HL-60/S4 (cell line): ENCODE results near the gene ATRAID.
"Not testable (repeated sequence)": the region's sequence is repeated elsewhere in the genome, so short reads cannot be mapped to it uniquely, and the experiment has no call there.

ENCODE experiments used
- in situ Hi-C: fragments of 300-500 bp; cut with MboI; formaldehyde crosslinking; loops from 2 replicates; pipeline ENCODE4 v1.14.3; 2022; ENCODE audit warnings: low sequenced_read_pairs

ATRAID gene

DNA sequence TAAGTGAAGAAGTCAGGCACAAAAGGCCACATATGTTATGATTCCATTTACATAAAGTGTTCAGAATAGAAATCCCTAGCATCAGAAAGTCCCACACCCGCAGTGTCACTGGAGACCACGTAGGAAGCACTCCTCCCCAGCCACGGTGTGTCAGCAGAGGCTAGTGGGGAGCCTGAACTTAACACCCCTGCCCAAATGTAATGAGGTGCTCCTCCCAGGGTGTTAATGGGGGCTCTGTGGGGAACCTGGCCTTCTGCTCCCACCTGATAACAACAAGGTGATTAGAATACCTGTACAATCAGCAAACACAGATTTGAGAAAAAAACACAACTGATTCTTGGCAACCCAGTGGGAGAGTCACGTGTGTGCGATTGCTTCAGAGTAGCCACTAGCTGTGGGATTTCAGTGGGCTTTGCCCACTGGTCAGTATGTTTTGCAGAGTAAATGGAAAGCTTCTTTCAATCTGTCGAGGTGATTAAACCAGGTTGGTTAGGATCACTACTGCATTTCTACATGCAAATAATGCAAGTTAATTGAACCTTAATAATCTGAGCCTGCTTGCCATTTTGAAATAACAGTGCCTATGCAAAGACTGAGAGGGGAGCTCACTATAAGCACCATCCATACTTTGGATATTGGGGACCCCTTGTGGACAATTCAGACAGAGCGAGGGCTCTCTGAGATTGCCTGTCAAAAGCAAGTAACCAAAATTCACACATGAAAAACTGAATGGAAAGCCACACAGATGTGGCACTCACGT lies 20.6 kb upstream of the ATRAID start:
- in situ Hi-C loops = no loop called here

DNA sequence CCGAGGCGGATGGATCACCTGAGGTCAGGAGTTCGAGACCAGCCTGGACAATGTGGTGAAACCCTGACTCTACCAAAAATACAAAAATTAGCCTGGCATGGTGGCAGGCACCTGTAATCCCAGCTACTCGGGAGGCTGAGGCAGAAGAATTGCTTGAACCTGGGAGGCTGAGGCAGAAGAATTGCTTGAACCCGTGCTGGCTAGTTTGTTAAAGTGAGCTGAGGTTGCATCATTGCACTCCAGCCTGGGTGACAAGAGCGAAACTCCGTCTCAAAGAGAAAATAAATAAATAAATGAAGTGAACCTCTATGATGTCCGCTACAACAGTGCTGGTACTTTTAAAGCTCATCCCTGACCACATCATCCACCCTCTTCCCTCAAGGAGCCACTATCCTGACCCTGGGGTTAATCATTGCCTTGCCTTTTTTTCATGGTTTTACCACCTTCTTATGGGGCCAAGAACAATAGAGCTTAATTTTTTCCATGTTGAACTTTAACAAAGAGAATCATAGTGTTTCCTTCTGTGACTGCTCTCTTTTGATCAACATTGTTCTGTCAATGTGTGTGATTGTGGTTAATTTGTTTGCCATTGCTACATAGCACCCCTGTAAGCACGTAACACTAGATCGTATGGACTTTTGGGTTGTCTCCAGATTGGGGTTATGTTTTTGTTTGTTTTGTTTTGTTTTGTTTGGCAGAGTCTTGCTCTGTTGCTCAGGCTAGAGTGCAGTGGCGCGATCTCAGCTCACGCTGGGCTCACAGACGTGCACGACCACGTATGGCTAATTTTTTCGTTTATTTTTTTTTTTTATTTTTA lies 17.1 kb upstream of the ATRAID start:
- in situ Hi-C loops = no loop called here

DNA sequence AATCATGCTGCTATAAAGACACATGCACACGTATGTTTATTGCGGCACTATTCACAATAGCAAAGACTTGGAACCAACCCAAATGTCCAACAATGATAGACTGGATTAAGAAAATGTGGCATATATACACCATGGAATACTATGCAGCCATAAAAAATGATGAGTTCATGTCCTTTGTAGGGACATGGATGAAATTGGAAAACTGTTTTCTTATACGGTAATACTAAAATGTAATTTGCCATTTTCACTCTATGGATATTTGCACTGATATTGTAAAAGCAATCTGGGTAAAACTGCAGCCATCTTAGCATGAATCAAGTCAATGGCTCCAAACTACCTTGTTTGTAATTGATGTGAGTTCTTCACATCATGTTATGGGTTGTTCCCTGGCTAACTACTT lies 16.0 kb upstream of the ATRAID start:
- in situ Hi-C loops = not testable (repeated sequence)

DNA sequence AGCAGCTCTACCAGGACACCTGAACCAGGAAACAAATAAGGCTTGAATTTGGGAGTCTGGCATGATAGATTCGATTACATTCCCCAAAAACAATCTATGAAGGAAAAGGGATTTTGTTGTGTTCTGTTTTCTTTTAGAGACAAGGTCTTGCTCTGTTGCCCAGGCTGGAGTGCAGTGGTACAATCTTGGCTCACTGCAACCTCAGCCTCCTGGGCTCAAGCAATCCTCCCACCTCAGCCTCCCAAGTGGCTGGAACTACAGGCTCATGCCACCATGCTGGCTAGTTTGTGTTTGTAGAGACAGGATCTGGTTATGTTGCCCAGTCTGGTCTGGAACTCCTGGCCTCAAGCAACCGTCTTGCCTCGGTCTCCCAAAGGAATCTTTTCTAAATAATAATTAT lies 13.8 kb upstream of the ATRAID start:
- in situ Hi-C loops = not testable (repeated sequence)

DNA sequence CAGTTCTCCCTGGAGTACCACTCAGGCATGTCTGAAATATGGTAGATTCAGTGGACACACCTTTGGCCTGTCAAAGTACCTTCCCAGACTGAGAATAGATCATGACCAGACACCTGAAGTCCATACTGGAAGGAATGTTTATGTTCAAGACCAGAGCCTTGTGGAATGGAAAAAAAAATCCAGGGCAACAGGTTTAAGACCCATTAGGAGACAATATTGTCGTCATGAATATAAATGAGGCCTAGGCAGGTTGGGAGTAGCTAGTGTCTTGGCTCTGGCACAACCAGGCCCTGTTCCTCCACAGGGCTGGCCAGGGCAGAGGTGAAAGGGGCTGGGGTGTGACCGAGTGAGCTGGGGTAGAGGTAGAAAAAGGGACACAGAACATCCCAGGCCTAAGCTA lies 13.2 kb upstream of the ATRAID start:
- in situ Hi-C loops = no loop called here

DNA sequence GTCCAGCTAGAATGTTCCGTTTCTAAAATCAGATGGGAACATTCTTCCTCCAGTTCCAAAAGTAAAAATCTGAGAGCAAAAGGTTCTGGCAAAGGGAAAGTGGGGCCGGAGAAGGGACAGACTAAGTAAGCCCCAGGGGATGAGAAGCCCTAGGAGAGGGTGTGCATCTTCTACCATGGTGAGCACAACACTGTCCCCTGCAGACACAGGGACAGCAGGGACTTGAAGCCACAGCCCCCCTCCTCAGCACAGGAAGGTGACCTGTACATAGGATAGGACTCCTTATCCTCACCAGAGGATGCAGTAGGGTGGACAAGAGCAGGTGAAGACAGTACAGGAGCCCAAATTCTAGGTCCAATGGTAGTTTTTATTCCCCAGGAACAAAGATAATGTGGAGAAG lies 12.6 kb upstream of the ATRAID start:
- in situ Hi-C loops = no loop called here

DNA sequence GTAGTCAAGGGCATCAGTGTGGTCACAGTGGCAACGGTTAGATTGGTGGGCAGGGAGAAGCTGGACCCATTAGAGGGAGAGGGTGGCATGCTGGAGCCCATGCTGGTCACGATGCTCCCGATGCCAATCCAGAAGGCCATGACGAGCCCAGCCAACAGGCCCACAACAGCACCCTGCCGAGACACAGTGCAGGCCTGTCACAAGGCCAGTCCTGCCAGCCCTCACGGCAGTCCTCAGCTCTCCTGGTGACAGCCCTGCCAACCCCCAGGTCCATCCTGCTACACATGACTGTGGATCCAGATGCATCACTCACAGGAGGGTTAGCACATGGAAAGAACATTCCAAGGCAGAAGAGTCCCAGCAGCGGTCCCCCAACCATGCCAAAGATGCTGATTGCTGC lies 10.2 kb upstream of the ATRAID start:
- in situ Hi-C loops = no loop called here

DNA sequence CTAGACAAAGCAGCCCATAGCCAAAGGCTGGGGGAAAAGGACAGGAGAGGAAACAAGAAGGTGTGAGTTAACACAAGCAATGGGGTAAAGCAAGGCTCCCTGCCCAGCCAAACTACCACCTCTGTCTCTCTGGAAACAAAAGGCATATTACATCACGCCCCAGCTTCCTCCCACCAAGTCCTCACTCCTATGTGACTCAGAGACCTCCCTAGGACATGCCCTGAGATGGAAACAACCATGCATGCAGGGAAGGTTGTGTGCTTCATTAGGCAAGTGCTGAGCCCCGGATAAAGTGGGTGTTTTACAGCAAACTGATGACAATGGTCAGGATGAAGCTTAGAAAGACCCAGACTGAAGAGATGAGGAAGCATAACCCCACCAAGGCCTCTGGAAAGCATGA lies 9.0 kb upstream of the ATRAID start:
- in situ Hi-C loops = no loop called here

DNA sequence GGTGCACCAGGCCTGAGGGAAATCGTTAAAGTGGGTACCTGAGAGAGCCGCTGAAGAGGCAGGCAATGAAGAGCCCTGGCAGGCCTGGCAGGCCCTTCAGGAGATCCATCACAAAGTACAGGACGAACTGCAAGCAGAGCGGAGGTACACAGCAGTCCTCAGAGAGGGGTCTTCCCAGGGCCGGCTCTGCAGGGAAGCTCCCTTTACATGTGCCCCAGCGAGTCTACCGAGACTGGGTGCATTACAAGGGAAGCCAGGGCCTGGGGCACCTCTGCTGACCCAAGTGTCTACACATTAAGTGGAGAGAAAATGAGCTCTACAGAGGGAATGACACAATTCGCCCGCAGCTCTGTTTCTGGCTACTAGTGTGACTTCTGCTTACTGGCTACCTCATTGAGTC lies 8.1 kb upstream of the ATRAID start:
- in situ Hi-C loops = no loop called here

DNA sequence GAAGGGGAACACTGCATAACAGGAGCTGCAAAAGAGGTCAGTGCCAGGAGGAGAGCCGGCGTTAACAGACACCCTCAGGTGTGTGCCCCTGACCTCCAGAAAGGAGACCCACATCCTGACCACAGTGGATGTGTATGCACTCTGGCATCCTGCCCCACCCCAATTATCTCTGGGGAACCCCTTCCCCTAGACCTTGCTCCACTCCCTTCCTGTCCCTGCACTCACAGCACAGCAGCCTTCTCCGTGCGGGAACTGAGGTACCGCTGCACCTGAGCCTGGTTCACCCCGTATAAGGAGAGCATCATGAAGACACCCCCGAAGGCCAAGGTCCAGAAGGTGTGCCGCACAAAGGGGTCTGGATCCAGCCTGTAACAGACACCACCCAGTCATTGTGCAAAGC lies 7.3 kb upstream of the ATRAID start:
- in situ Hi-C loops = no loop called here

DNA sequence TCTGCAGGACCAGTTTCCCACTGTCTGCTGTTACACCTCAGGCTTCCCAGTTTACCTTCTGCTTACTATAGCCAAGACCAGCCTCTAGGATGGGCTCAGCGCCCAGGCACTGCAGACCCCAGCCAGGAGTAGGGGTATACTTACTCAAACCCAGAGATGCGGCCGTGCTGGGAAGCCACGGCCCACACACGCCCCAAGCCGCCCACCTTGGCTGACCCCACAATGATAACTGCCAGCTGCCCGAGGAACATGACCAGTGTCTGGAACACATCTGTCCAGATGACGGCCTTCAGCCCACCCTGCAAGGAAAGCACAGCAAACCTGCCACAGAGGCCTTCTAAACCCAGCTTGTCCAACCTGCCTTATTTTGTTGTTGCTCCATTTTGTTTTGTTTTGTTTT lies 6.6 kb upstream of the ATRAID start:
- in situ Hi-C loops = no loop called here

DNA sequence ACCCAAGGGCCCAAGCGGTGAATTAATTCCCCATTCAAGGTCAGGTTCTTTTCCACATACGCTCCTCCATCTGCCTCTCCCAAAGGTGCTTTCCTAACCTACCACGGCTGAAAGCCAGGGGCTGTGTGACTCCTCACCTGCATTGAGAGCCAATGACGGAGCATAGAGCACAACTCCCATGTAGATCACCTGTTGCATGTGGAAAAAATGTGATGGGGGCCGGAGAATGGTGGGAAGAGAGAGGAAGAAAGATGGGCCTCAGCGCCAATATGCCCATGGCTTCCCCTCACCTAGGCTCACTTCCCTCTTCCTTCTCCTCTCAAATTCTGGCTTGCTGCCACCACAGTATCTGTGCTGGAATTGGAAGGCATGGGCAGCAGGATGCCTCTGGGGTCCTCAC lies 5.5 kb upstream of the ATRAID start:
- in situ Hi-C loops = no loop called here

DNA sequence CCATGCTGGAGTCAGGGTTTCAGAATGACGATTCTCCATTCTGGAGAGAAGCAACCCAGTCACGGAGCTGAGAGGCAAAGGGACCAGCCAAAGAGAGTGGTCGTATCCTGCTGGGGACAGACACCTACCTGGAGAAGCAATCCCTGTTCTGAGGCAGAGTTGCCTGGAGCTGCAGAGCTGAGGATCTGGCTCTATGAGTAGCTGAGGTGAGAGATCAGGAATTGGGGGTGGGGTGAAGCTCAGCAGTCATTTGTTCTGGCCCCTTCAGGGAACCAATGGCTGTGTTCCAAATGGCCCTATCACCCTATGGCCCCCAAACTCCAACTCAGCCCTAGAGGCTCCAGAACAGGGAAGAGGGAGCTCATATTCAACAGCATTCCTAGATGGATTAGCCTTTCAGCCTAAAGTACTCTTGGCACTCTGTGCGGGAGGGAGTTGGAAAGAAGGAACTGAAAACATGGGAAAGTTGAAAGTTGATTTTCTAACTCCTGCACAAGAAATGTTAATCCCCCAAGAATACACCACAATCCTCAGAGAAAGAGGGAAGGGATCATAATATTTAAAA lies 3.3 kb upstream of the ATRAID start:
- in situ Hi-C loops = no loop called here

DNA sequence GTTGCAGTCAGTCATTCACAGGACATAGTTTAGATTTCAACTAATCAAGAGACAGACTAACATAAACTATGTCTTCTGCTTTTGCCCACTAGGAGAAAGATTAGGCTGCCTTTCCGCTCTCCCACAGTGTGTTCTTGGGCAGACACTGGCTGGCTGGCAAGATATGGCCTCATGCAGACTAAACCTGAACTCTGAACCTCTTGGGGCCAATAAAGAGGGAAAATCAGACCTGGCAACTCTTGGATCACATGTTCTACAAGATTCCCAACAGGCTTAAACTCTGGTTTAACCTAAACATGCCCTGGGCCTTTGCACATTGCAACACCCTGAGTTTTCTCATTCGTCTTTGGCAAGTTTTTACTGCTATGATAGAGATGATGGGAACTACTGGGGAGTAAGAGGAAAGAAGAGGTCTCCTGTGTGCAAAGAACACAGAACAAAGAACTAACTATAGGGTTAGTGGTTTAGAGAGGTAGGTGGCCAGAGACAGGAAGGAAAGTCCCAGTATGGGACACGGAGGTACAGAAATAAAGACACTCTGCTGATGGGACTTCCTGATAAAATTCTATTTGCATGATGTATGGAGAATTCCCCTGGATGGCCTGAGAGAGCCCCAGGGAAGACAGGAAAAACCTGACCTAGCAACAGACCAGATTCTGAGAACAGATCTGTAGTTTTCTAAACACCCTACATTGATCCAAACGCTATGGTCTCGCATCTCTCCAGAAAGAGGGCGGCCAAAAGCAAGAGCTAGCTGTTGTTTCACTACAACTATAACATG lies 2.0 kb upstream of the ATRAID start:
- in situ Hi-C loops = no loop called here

DNA sequence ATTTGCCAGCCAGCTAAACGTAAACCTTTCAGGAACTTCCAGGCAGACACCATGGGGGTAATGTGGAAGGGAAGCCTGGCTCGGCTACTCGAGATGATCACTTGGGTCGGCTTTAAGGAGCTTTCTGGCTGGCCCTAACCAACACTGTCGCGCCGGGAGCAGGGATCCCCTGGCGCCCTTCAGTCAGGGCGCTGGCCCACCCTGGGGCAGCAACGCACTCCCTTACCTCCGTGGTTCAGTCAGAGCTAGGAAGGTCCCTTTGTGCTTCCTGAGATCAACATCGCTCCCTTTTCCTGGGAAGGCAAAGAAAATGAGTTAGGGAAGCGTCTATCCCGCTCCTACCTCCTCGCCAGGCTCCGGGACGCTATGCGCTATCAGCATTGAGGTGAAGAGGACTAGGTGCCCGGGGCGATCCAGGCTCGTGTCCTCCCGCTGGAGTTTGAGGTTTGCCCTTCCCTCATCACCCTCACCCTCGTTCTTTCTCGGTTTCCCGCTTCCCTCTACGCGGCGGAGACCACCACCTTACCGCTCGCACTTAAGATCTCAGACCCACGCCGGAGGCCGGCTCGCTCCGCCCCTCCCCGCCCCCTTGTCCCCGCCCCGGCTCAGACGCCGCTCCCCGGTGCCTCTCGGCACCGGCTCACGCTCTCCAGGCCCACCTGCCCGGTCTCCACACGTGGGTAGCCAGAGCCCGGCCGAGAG lies 449 bp upstream of the ATRAID start:
- in situ Hi-C loops = no loop called here

DNA sequence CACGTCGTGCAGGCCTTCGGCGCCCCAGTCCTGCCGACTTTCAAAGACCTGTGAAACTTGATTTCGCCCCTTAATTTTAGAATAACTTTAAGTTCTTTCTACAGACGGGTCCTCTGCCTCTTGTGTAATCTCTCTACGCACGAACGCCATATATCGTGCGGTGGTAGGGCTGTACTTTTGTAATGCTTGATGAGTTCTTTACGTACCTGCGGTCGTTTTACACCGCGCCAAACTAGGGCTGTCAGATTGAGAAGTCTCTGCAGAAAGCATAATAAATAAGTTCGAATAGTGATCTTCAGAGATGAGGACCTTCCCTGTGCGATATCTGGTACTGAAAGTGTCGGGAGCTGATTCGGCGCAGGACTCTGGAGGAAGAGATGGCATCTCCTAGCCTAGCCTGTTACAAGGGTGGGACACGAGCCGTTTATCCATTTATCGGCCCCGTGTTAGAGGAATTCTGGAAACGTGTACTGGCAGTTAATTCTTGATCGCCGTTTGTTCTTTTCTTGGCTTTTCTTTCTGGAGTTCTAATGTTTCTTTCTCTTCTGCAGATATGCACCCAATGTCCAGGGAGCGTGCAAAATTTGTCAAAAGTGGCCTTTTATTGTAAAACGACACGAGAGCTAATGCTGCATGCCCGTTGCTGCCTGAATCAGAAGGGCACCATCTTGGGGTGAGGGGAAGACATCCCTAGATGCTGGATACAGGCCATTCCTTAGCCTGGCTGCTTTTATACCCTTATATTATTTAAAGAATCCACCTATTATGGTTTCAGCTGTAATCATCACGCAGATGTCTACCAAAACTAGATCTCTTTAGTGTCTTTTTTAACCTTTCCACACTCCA lies 1.0 kb downstream of the ATRAID start:
- in situ Hi-C loops = no loop called here

DNA sequence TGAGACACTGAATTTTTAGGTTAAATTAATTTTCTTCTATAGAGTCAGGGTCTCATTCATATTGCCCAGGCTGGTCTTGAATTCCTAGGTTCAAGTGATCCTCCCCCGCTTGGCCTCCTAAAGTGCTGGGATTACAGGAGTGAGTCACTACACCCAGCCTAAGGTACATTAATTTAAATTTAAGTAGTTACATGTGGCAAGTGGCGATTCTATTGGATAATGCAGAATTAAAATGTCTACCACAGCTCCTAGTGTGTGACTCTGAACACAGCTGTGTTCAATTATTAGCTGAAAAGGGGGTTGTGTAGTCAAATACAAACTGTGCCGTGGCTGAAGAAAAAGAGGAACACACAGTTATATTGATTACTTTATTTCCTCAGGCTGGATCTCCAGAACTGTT lies 3.1 kb downstream of the ATRAID start:
- in situ Hi-C loops = no loop called here

DNA sequence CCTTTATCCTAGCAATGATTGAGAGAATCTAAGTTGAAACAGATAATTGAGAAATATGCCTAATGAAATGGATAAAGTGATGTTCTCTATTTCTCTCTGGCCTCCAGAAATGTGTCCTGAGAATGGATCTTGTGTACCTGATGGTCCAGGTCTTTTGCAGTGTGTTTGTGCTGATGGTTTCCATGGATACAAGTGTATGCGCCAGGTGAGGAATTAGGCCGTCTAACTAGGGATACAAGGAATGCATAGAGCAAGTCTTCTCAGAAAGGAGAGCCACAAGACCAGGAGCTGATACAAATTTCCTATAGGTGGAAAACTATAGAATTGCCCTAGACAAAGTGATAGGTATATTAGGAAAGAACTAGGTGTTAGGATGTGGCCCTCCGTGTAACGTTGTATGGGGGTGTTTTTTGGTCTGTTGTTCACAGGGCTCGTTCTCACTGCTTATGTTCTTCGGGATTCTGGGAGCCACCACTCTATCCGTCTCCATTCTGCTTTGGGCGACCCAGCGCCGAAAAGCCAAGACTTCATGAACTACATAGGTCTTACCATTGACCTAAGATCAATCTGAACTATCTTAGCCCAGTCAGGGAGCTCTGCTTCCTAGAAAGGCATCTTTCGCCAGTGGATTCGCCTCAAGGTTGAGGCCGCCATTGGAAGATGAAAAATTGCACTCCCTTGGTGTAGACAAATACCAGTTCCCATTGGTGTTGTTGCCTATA lies 4.7 kb downstream of the ATRAID start:
- in situ Hi-C loops = no loop called here
